OCI-LY7 (cell line): ENCODE data around the gene MIAT. TPM values are rescaled to one million over a fixed set of nuclear protein-coding genes. Genes with fewer than 3 reads are reported as not detected.

Experiments
- BruUV-seq: library from RNA; stranded (reverse); fragments of 400-500 nt; replicated peaks from 2 replicates; lab custom pipeline; 2021; lab: Mats Ljungman, UMichigan
- CTCF ChIA-PET: fragments of 300-600 bp; sonication (Branson Sonifier 250); formaldehyde crosslinking; loops from one replicate; lab custom pipeline; 2022; ENCODE audit warnings: antibody characterized with exemption; ENCODE audit not compliant: unreplicated experiment; lab: Charles Lee
- POLR2A ChIA-PET: fragments of 300-600 bp; sonication (Branson Sonifier 250); formaldehyde crosslinking; loops from one replicate; lab custom pipeline; 2022; ENCODE audit warnings: antibody characterized with exemption; lab: Charles Lee
- DNase-seq: peaks from one replicate; pipeline ENCODE4 v3.0.0-alpha.2; 2015; ENCODE audit warnings: low spot score
- H2AFZ ChIP-seq: fragments of 200-600 bp; sonication (generic), shearing (Covaris generic); 2 replicates; pipeline ENCODE4 v1.6.1; 2014; ENCODE audit warnings: mild to moderate bottlenecking, antibody characterized with exemption, low read length, moderate library complexity
- H3K27ac ChIP-seq: fragments of 200-600 bp; sonication (generic); 2 replicates; pipeline ENCODE4 v1.5.1; 2014; ENCODE audit warnings: mixed run types, low read depth, mild to moderate bottlenecking, moderate library complexity, low read length, inconsistent platforms; ENCODE audit not compliant: poor library complexity, severe bottlenecking
- H3K36me3 ChIP-seq: fragments of 200-600 bp; sonication (generic); 2 replicates; pipeline ENCODE4 v1.6.1; 2014; ENCODE audit warnings: mild to moderate bottlenecking, antibody characterized with exemption, low read length, moderate library complexity, mixed read lengths; ENCODE audit not compliant: insufficient read depth
- H3K4me1 ChIP-seq: fragments of 200-600 bp; sonication (generic); 2 replicates; pipeline ENCODE4 v1.5.1; 2014; ENCODE audit warnings: mild to moderate bottlenecking, low read length; ENCODE audit not compliant: insufficient read depth, poor library complexity, severe bottlenecking
- H3K4me2 ChIP-seq: fragments of 200-600 bp; sonication (generic); 2 replicates; pipeline ENCODE4 v1.6.1; 2014; ENCODE audit warnings: mild to moderate bottlenecking, low read length
- H3K4me3 ChIP-seq: fragments of 200-600 bp; sonication (generic); 2 replicates; pipeline ENCODE4 v1.5.1; 2014; ENCODE audit warnings: mild to moderate bottlenecking, low read depth, low read length; ENCODE audit not compliant: poor library complexity, severe bottlenecking
- H3K79me2 ChIP-seq: fragments of 200-600 bp; sonication (generic); 2 replicates; pipeline ENCODE4 v1.6.1; 2016; ENCODE audit warnings: low read depth, mild to moderate bottlenecking, low read length, moderate library complexity, mixed read lengths; ENCODE audit not compliant: insufficient read depth
- H3K9me2 ChIP-seq: fragments of 200-600 bp; sonication (generic); 2 replicates; pipeline ENCODE4 v1.6.1; 2016; ENCODE audit warnings: mild to moderate bottlenecking, low read length, mixed read lengths; ENCODE audit not compliant: insufficient read depth
- H3K9me3 ChIP-seq: fragments of 200-600 bp; sonication (generic); 2 replicates; pipeline ENCODE4 v1.6.1; 2014; ENCODE audit warnings: mild to moderate bottlenecking, mixed run types, low read length, mixed read lengths
- H4K20me1 ChIP-seq: fragments of 200-600 bp; sonication (generic); 2 replicates; pipeline ENCODE4 v1.6.1; 2014; ENCODE audit warnings: mild to moderate bottlenecking, antibody characterized with exemption, low read length, moderate library complexity, mixed read lengths; ENCODE audit not compliant: insufficient read depth
- EZH2phosphoT487 ChIP-seq: fragments of 200-600 bp; sonication (generic); IDR thresholded peaks from 2 replicates; pipeline ENCODE4 v1.6.1; 2018; ENCODE audit warnings: low read depth, borderline replicate concordance, mild to moderate bottlenecking, mixed run types, antibody characterized with exemption, low read length, moderate library complexity, mixed read lengths
- intact Hi-C: fragments of 100-400 bp; cut with micrococcal nuclease; formaldehyde crosslinking; loops from one replicate; pipeline ENCODE4 v1.10.0; 2022; ENCODE audit not compliant: unreplicated experiment
- total RNA-seq, 2 experiments: library from RNA; depleted of rRNA in 1 of 2; stranded (reverse); fragments of >200 nt in 1 of 2; shearing (Covaris generic) in 1 of 2; gene quantifications; 2 replicates each; pipeline ENCODE4 v1.2.3, GENCODE V29; 2014 to 2022
- TF ChIP-seq, protein P1 (sequence below): fragments of 200-600 bp; sonication (generic); conservative IDR thresholded peaks from 2 replicates; pipeline ENCODE4 v1.5.1; 2014; ENCODE audit warnings: mild to moderate bottlenecking, antibody characterized with exemption, low read length, moderate library complexity, mixed read lengths

Gene MIAT
- total RNA-seq, 2 experiments from 2014 or later, result 4.1 to 8.7 TPM

DNA sequence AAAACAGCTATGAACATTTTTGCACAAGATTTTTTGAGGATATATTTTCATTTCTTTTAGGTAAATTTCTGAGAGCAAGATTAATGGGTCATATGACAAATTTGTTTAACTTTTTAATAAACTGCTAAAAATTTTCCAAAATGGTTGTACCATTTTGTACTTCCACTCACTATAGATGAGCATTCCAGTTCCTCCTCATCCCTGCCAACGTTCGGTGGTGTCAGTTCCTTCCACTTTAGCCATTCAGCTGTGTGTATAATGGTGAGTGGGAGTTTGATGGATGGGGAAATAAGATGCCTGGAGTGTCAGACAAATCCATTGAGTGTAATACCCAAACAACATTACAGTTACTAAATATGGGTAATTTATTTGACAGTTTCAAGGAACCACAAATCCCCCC is 49.7 kb downstream of the MIAT start:
- Histone ChIP-seq H3K27ac (no peak overlapping the region), H3K9me2 (no peaks in the 10 kb centered on the region), H3K79me2 (no peaks in the 10 kb centered on the region), H3K36me3 (peaks cover 33% of the 10 kb centered on the region), H3K4me2 (no peak overlapping the region), H3K4me3 (no peak overlapping the region), H4K20me1 (no peaks in the 10 kb centered on the region), H3K4me1 (peaks cover 10% of the 10 kb centered on the region), H2AFZ (no peak overlapping the region), H3K9me3 (peaks cover 5% of the 10 kb centered on the region; the same call in 1 of the 2 replicates)
- BruUV-seq, result no TSS peak
- no peak for DNase-seq
- intact Hi-C loops, result no loop called here
- no peak for TF ChIP-seq EZH2phosphoT487
- TF ChIP-seq, protein P1, sequence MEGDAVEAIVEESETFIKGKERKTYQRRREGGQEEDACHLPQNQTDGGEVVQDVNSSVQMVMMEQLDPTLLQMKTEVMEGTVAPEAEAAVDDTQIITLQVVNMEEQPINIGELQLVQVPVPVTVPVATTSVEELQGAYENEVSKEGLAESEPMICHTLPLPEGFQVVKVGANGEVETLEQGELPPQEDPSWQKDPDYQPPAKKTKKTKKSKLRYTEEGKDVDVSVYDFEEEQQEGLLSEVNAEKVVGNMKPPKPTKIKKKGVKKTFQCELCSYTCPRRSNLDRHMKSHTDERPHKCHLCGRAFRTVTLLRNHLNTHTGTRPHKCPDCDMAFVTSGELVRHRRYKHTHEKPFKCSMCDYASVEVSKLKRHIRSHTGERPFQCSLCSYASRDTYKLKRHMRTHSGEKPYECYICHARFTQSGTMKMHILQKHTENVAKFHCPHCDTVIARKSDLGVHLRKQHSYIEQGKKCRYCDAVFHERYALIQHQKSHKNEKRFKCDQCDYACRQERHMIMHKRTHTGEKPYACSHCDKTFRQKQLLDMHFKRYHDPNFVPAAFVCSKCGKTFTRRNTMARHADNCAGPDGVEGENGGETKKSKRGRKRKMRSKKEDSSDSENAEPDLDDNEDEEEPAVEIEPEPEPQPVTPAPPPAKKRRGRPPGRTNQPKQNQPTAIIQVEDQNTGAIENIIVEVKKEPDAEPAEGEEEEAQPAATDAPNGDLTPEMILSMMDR, result no peak
- POLR2A ChIA-PET, result interaction anchor here (0.7 kb wide), 1 partner anchor 388 kb away, joined by 3 read pairs; no protein-coding TSS in a partner anchor
- CTCF ChIA-PET, result no interaction called here

- no peaks in the 10 kb centered on the region for H3K79me2 ChIP-seq
- H3K27ac ChIP-seq, result no peak overlapping the region
- H3K36me3 ChIP-seq, result peaks cover 28% of the 10 kb centered on the region
- no peaks in the 10 kb centered on the region for H4K20me1 ChIP-seq
- no TSS peak for BruUV-seq
- intact Hi-C loops, result no loop called here
- peaks cover 10% of the 10 kb centered on the region for H3K4me1 ChIP-seq
- H2AFZ ChIP-seq, result no peak overlapping the region
- H3K9me3 ChIP-seq, result peaks cover 5% of the 10 kb centered on the region; the same call in 1 of the 2 replicates
- H3K4me3 ChIP-seq, result no peak overlapping the region
- no peaks in the 10 kb centered on the region for H3K9me2 ChIP-seq
- no peak overlapping the region for H3K4me2 ChIP-seq
- POLR2A ChIA-PET, result interaction anchor here (0.6 kb wide), 1 partner anchor 35 kb away, joined by 7 read pairs; no protein-coding TSS in a partner anchor
- no peak for DNase-seq
- TF ChIP-seq EZH2phosphoT487, result no peak
- TF ChIP-seq, protein P1, result no peak
- CTCF ChIA-PET, result no interaction called here
Measured at GRCh38 chr22:26707581-26707980, 50.2 kb downstream of the MIAT start.

DNA sequence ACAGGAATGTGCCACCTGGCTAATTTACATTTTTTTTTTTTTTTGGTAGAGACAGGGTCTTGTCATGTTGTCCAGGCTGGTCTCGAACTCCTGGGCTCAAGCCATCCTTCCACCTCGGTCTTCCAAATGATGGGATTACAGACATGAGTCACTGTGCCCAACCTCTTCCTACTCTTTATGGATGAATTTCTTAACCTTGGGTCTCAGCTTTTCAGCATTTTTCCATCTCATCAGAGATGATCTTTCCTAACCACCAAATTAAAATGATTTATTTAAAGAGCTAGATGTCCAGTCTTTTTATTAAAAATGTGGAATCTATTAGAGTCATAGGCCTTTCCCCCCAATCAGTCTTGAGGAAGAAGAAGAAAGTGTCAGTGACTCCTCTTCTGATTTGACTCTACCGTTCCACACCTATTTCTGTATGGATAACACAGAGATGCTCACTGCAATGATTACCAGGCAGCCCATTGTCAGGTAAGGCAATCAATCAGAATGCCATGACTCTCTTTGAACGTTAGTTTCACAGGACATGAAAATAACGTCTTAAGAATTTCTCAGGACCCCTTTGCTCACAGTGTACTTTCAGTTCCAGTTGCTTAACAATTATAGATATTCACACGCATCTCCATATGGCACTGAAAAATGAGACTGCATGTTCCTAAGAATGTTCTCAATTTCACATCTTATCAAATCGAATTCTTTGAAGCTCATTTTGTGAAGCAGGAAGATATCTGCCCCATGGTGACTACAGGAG is 51.0 kb downstream of the MIAT start:
- Histone ChIP-seq H3K27ac (no peak overlapping the region), H3K79me2 (no peaks in the 10 kb centered on the region), H3K4me3 (no peak overlapping the region), H3K9me2 (no peaks in the 10 kb centered on the region), H4K20me1 (no peaks in the 10 kb centered on the region), H2AFZ (no peak overlapping the region), H3K4me2 (no peak overlapping the region), H3K9me3 (peaks cover 5% of the 10 kb centered on the region; the same call in 1 of the 2 replicates), H3K36me3 (peaks cover 20% of the 10 kb centered on the region), H3K4me1 (peaks cover 10% of the 10 kb centered on the region)
- CTCF ChIA-PET, result no interaction called here
- BruUV-seq, result no TSS peak
- no peak for DNase-seq
- TF ChIP-seq, protein P1, result no peak
- no peak for TF ChIP-seq EZH2phosphoT487
- intact Hi-C loops, result no loop called here
- POLR2A ChIA-PET, result interaction anchor here (0.6 to 1.1 kb wide), 2 partner anchors 10 to 34 kb away, joined by 4 to 7 read pairs; no protein-coding TSS in a partner anchor
